ENCODE results near the gene GLT1D1. TPM values are rescaled to one million over a fixed set of nuclear protein-coding genes. Genes with fewer than 3 reads are reported as not detected.

Gene GLT1D1
- total RNA-seq, 1 donor from 2014 or later, result 5.4 TPM

DNA sequence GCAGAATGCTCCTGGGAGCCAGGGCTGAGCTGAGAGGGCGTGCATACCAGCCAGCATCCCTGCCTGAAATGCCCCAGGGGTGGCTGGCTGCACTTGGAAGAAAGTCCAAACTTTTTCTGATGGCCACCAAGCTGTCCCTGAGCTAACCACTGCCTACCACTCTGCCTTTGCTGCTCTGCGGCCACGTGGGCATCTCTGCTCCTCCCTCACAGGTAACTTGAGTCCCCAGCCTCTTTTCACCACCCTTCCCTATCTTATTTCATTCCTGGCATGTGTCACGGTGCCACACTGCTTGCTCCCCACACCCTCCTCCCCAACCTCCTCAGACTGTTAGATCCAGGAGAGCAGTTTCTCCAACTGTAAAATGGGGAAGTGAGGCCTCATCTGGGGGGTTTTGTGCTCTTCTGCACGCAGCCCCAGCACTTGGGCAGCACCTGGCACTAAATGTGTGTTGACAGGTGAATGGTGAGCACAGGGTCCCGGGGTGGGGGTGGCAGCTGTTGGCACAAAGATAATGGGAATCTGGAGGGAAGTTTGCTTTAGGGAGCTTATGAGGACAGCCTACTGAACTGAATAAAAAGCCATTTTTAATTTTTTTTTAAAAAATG is 113.0 kb downstream of the GLT1D1 start:
- DNase-seq (ENCODE audit: low spot score), result no peak
- no peak overlapping the region for H3K4me2 ChIP-seq
- Mint-ChIP-seq H3K36me3 (no peaks in the 10 kb centered on the region), H3K9me3 (no peaks in the 10 kb centered on the region), H3K27me3 (ENCODE audit: insufficient read depth, low read depth) (peaks cover 7% of the 10 kb centered on the region), H3K27ac (no peak overlapping the region), H3K4me1 (peaks cover 30% of the 10 kb centered on the region), H3K4me3 (no peak overlapping the region)
- H3K9me3 ChIP-seq (ENCODE audit: low read depth), result no peaks in the 10 kb centered on the region
- TF ChIP-seq, protein P1, sequence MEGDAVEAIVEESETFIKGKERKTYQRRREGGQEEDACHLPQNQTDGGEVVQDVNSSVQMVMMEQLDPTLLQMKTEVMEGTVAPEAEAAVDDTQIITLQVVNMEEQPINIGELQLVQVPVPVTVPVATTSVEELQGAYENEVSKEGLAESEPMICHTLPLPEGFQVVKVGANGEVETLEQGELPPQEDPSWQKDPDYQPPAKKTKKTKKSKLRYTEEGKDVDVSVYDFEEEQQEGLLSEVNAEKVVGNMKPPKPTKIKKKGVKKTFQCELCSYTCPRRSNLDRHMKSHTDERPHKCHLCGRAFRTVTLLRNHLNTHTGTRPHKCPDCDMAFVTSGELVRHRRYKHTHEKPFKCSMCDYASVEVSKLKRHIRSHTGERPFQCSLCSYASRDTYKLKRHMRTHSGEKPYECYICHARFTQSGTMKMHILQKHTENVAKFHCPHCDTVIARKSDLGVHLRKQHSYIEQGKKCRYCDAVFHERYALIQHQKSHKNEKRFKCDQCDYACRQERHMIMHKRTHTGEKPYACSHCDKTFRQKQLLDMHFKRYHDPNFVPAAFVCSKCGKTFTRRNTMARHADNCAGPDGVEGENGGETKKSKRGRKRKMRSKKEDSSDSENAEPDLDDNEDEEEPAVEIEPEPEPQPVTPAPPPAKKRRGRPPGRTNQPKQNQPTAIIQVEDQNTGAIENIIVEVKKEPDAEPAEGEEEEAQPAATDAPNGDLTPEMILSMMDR (IDR thresholded peaks at IDR 0.05), result no peak
- H3K27ac ChIP-seq, result no peak overlapping the region
- H3K4me3 ChIP-seq, result no peak overlapping the region
- no peaks in the 10 kb centered on the region for H3K79me2 ChIP-seq (ENCODE audit: low read depth)
- H3K4me1 ChIP-seq, result peaks cover 21% of the 10 kb centered on the region
- H2AFZ ChIP-seq (replicated peaks), result no peak overlapping the region
- H3K9ac ChIP-seq, result no peak overlapping the region
- H3F3A ChIP-seq (ENCODE audit: low read depth), result peaks cover 8% of the 10 kb centered on the region
- H3K27me3 ChIP-seq, result peaks cover 19% of the 10 kb centered on the region
- no peaks in the 10 kb centered on the region for H4K20me1 ChIP-seq (ENCODE audit: low read depth)
- H3K36me3 ChIP-seq, result no peaks in the 10 kb centered on the region

DNA sequence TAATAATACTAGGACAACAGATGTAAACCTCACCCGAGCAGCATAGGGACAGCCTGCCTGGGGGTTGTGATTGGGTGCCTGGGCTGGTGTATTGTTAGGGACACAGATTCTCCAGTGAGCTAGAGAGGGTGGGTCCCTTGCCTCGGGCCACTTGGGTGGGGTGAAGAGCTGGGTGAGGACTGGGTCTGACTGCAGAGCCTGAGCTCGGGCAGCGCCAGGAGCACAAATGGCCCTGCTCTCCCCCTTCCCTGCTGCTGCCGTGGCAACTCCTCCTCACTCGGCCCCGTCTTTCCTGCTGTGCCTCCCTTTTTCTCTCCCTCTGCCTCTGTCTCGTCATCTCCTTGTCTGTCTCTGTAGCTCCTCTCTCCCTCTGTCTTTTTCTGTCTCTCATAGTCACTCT is 115.4 kb downstream of the GLT1D1 start:
- no peak overlapping the region for H3K4me3 Mint-ChIP-seq

GRCh38 chr12:128969480-128970055 is 116.3 kb downstream of the GLT1D1 start:
- Mint-ChIP-seq H3K4me1 (peaks cover 56% of the 10 kb centered on the region), H3K9me3 (no peaks in the 10 kb centered on the region), H3K27ac (no peak overlapping the region), H3K27me3 (ENCODE audit: insufficient read depth, low read depth) (peaks cover 23% of the 10 kb centered on the region), H3K4me3 (peak overlapping the region; percentile 41), H3K36me3 (no peaks in the 10 kb centered on the region)
- Histone ChIP-seq H3K4me1 (peaks cover 26% of the 10 kb centered on the region), H3F3A (ENCODE audit: low read depth) (peaks cover 8% of the 10 kb centered on the region), H3K9ac (no peak overlapping the region), H3K4me3 (peak overlapping the region; percentile 31), H4K20me1 (ENCODE audit: low read depth) (no peaks in the 10 kb centered on the region), H3K9me3 (ENCODE audit: low read depth) (no peaks in the 10 kb centered on the region), H3K4me2 (peak overlapping the region; percentile 73), H3K27ac (no peak overlapping the region), H2AFZ (replicated peaks) (peak overlapping the region; percentile 89), H3K36me3 (no peaks in the 10 kb centered on the region), H3K79me2 (ENCODE audit: low read depth) (no peaks in the 10 kb centered on the region), H3K27me3 (peaks cover 19% of the 10 kb centered on the region)
- TF ChIP-seq EZH2 (IDR thresholded peaks at IDR 0.05) (no peak), EZH2phosphoT487 (IDR thresholded peaks at IDR 0.05) (no peak)
- TF ChIP-seq, protein P1 (IDR thresholded peaks at IDR 0.05), result peak; percentile 75
- DNase-seq (ENCODE audit: low spot score), result peak; percentile 88

More for the DNA sequence above, 115.4 kb downstream of the GLT1D1 start:
- Histone ChIP-seq H3K27ac (no peak overlapping the region), H3K4me1 (peaks cover 26% of the 10 kb centered on the region), H4K20me1 (ENCODE audit: low read depth) (no peaks in the 10 kb centered on the region), H3F3A (ENCODE audit: low read depth) (peaks cover 8% of the 10 kb centered on the region), H3K4me3 (no peak overlapping the region), H3K4me2 (no peak overlapping the region), H2AFZ (replicated peaks) (peak overlapping the region; percentile 89), H3K9ac (no peak overlapping the region), H3K79me2 (ENCODE audit: low read depth) (no peaks in the 10 kb centered on the region), H3K9me3 (ENCODE audit: low read depth) (no peaks in the 10 kb centered on the region), H3K27me3 (peaks cover 19% of the 10 kb centered on the region), H3K36me3 (no peaks in the 10 kb centered on the region)
- no peaks in the 10 kb centered on the region for H3K9me3 Mint-ChIP-seq
- H3K36me3 Mint-ChIP-seq, result no peaks in the 10 kb centered on the region
- H3K4me1 Mint-ChIP-seq, result peaks cover 47% of the 10 kb centered on the region
- TF ChIP-seq EZH2 (IDR thresholded peaks at IDR 0.05) (no peak), EZH2phosphoT487 (IDR thresholded peaks at IDR 0.05) (no peak)
- TF ChIP-seq, protein P1 (IDR thresholded peaks at IDR 0.05), result no peak
- DNase-seq (ENCODE audit: low spot score), result no peak
- H3K27me3 Mint-ChIP-seq (ENCODE audit: insufficient read depth, low read depth), result peaks cover 19% of the 10 kb centered on the region
- H3K27ac Mint-ChIP-seq, result peak overlapping the region; percentile 9
